OCI-LY7 (cell line): ENCODE data around the gene ANO1.

Experiments used
- CTCF ChIP-seq: fragments of 200-600 bp; sonication (generic); conservative IDR thresholded peaks from 2 replicates; pipeline ENCODE4 v1.5.1; 2014; ENCODE audit warnings: mild to moderate bottlenecking, antibody characterized with exemption, low read length, moderate library complexity, mixed read lengths
- EZH2phosphoT487 ChIP-seq: fragments of 200-600 bp; sonication (generic); IDR thresholded peaks from 2 replicates; pipeline ENCODE4 v1.6.1; 2018; ENCODE audit warnings: low read depth, borderline replicate concordance, mild to moderate bottlenecking, mixed run types, antibody characterized with exemption, low read length, moderate library complexity, mixed read lengths

DNA sequence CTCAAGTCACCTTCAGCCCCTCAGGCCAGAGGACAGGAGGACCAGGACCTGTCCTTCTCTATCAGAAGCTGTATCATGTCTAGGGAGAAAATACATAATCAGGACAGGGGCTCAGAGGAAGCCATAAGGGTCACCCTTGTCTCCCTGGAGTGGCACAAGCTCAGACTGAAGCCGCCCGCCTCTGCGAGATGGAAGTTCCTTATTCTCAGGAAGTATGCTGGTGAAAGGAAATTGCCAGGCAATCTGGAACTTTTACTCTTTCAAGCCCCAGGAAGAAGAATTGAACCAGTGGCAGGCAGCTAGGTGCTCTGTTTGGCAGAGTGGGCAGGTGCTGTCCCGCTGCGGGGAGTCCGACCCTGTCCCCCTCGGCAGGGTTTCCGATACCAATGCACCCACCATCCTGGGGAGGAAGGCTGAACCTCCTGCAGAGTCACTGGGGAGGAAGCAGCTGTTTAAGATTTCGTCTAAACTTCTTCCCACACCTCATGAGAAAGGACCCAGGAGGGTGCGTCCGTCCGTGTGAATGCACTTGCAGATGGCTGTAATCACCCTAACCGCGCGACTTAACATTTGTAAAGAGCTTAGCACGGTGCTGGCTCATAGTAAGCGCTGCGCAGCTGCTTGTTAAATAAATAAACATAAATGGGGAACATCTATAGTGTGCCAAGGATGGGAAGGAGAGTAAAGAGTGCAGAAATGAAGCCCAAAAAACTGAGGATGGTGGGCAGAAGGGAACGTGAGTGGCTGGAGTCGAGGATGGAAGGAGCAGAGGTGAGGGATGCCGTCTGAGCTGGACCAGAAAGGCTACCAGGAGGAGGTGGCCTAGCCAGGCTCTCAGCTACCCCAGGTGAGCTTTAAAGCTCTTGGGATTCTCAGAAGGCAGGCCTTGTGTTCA is 5.0 kb upstream of the ANO1 start:
- no peak for TF ChIP-seq CTCF
- TF ChIP-seq EZH2phosphoT487 = no peak
